Stimulated activated memory B cell treated with anti-CD40 and anti-IgM and Interleukin-4, amounts not matched to agents 10 μg/mL and 1 μg/mL and 100 μg/mL, for 72 hours (primary cell): ENCODE measurements around the gene ANO2.

Source experiments
- ATAC-seq: fragments of 150-1000 bp; cut with Tn5 transposase; 2 replicates; pipeline ENCODE4 v1.10.0; 2021
- H3K27ac Mint-ChIP-seq: one replicate; pipeline ENCODE4 v1.8.0; 2022; ENCODE audit warnings: mild to moderate bottlenecking, mixed read lengths
- H3K27me3 Mint-ChIP-seq: one replicate; pipeline ENCODE4 v1.8.0; 2022; ENCODE audit warnings: mixed read lengths
- H3K36me3 Mint-ChIP-seq: one replicate; pipeline ENCODE4 v1.8.0; 2022; ENCODE audit warnings: mixed read lengths
- H3K4me1 Mint-ChIP-seq: one replicate; pipeline ENCODE4 v1.8.0; 2022; ENCODE audit warnings: mixed read lengths
- H3K4me3 Mint-ChIP-seq: one replicate; pipeline ENCODE4 v1.8.0; 2022; ENCODE audit warnings: mild to moderate bottlenecking, moderate library complexity, mixed read lengths
- H3K9me3 Mint-ChIP-seq: one replicate; pipeline ENCODE4 v1.8.0; 2022; ENCODE audit warnings: mixed read lengths

The ANO2 gene

GRCh38 chr12:5522432-5523335 lies 422.4 kb downstream of the ANO2 start:
- no peak overlapping the region for H3K4me3 Mint-ChIP-seq
- no peak for ATAC-seq
- no peaks in the 10 kb centered on the region for H3K4me1 Mint-ChIP-seq
- H3K9me3 Mint-ChIP-seq, result no peaks in the 10 kb centered on the region
- H3K27me3 Mint-ChIP-seq, result peaks cover 29% of the 10 kb centered on the region
- H3K27ac Mint-ChIP-seq, result no peak overlapping the region
- no peaks in the 10 kb centered on the region for H3K36me3 Mint-ChIP-seq

- H3K27me3 Mint-ChIP-seq, result peaks cover 29% of the 10 kb centered on the region
- H3K4me3 Mint-ChIP-seq, result no peak overlapping the region
- H3K27ac Mint-ChIP-seq, result no peak overlapping the region
- no peaks in the 10 kb centered on the region for H3K36me3 Mint-ChIP-seq
- no peaks in the 10 kb centered on the region for H3K4me1 Mint-ChIP-seq
- no peaks in the 10 kb centered on the region for H3K9me3 Mint-ChIP-seq
- no peak for ATAC-seq
Observed at GRCh38 chr12:5521456-5522325, 423.4 kb downstream of the ANO2 start.

GRCh38 chr12:5520831-5521230 lies 424.2 kb downstream of the ANO2 start:
- Mint-ChIP-seq H3K36me3 (no peaks in the 10 kb centered on the region), H3K27ac (no peak overlapping the region), H3K4me1 (no peaks in the 10 kb centered on the region), H3K27me3 (peaks cover 29% of the 10 kb centered on the region), H3K9me3 (no peaks in the 10 kb centered on the region), H3K4me3 (no peak overlapping the region)
- no peak for ATAC-seq

GRCh38 chr12:5520037-5520436 lies 425.0 kb downstream of the ANO2 start:
- Mint-ChIP-seq H3K9me3 (no peaks in the 10 kb centered on the region), H3K4me1 (no peaks in the 10 kb centered on the region), H3K27ac (no peak overlapping the region), H3K4me3 (no peak overlapping the region), H3K36me3 (no peaks in the 10 kb centered on the region), H3K27me3 (peaks cover 29% of the 10 kb centered on the region)
- no peak for ATAC-seq

- Mint-ChIP-seq H3K9me3 (no peaks in the 10 kb centered on the region), H3K36me3 (no peaks in the 10 kb centered on the region), H3K27me3 (peaks cover 37% of the 10 kb centered on the region), H3K4me1 (no peaks in the 10 kb centered on the region), H3K27ac (no peak overlapping the region), H3K4me3 (no peak overlapping the region)
- ATAC-seq, result no peak
Observed at GRCh38 chr12:5518584-5519365, 426.3 kb downstream of the ANO2 start.

- Mint-ChIP-seq H3K36me3 (no peaks in the 10 kb centered on the region), H3K9me3 (no peaks in the 10 kb centered on the region), H3K4me3 (no peak overlapping the region), H3K27me3 (peaks cover 45% of the 10 kb centered on the region), H3K4me1 (no peaks in the 10 kb centered on the region), H3K27ac (no peak overlapping the region)
- ATAC-seq, result peak; percentile 21
Observed at GRCh38 chr12:5516371-5517241, 428.5 kb downstream of the ANO2 start.

- no peak for ATAC-seq
- peaks cover 43% of the 10 kb centered on the region for H3K27me3 Mint-ChIP-seq
- H3K9me3 Mint-ChIP-seq, result no peaks in the 10 kb centered on the region
- no peaks in the 10 kb centered on the region for H3K4me1 Mint-ChIP-seq
- no peak overlapping the region for H3K4me3 Mint-ChIP-seq
- no peaks in the 10 kb centered on the region for H3K36me3 Mint-ChIP-seq
- no peak overlapping the region for H3K27ac Mint-ChIP-seq
Observed at GRCh38 chr12:5515458-5515857, 429.6 kb downstream of the ANO2 start.

- H3K9me3 Mint-ChIP-seq, result no peaks in the 10 kb centered on the region
Observed at GRCh38 chr12:5514545-5514944, 430.5 kb downstream of the ANO2 start.

GRCh38 chr12:5514016-5514415 lies 431.0 kb downstream of the ANO2 start:
- Mint-ChIP-seq H3K4me3 (no peak overlapping the region), H3K27ac (no peak overlapping the region), H3K36me3 (no peaks in the 10 kb centered on the region), H3K4me1 (no peaks in the 10 kb centered on the region), H3K27me3 (peaks cover 33% of the 10 kb centered on the region), H3K9me3 (no peaks in the 10 kb centered on the region)
- ATAC-seq, result no peak

More at GRCh38 chr12:5514545-5514944, 430.5 kb downstream of the ANO2 start:
- ATAC-seq, result no peak
- Mint-ChIP-seq H3K4me1 (no peaks in the 10 kb centered on the region), H3K27me3 (peaks cover 36% of the 10 kb centered on the region), H3K36me3 (no peaks in the 10 kb centered on the region), H3K27ac (no peak overlapping the region), H3K4me3 (no peak overlapping the region)

- H3K4me3 Mint-ChIP-seq, result no peak overlapping the region
Observed at GRCh38 chr12:5513406-5513805, 431.7 kb downstream of the ANO2 start.

More at GRCh38 chr12:5513406-5513805, 431.7 kb downstream of the ANO2 start:
- no peak for ATAC-seq
- no peak overlapping the region for H3K27ac Mint-ChIP-seq
- H3K4me1 Mint-ChIP-seq, result no peaks in the 10 kb centered on the region
- H3K36me3 Mint-ChIP-seq, result no peaks in the 10 kb centered on the region
- no peaks in the 10 kb centered on the region for H3K9me3 Mint-ChIP-seq
- peaks cover 33% of the 10 kb centered on the region for H3K27me3 Mint-ChIP-seq
